Measurements from ENCODE around the gene ADCY1. TPM values are rescaled to one million over a fixed set of nuclear protein-coding genes. Genes with fewer than 3 reads are reported as not detected.

ADCY1 gene
- total RNA-seq, 2 experiments from 2014 or later: 0.03 TPM; not detected in 1

GRCh38 chr7:45704683-45705016 lies 130.5 kb downstream of the ADCY1 start:
- peaks cover 0 to 4% of the 10 kb centered on the region in 2 experiments for H3K9me3 ChIP-seq (ENCODE audit: control insufficient read depth in 1 of 2, insufficient read depth in 1 of 2, low read length in 2 of 2)
- H3K4me1 Mint-ChIP-seq (ENCODE audit: low read depth): no peaks in the 10 kb centered on the region
- intact Hi-C loops (cut with DNase I, micrococcal nuclease): no loop called here
- ATAC-seq (ENCODE audit: poor library complexity) (no peak), DNase-seq (no peak)
- H3K4me3 ChIP-seq (ENCODE audit: low read length): no peak overlapping the region
- peaks cover 3 to 5% of the 10 kb centered on the region in 2 experiments for H3K27me3 ChIP-seq (ENCODE audit: control insufficient read depth in 1 of 2, insufficient read depth in 2 of 2, low read length in 2 of 2)
- POLR2A ChIA-PET: no interaction called here
- peaks cover 18% of the 10 kb centered on the region for H3K27me3 Mint-ChIP-seq
- H3K4me1 ChIP-seq (ENCODE audit: insufficient read depth, low read length): no peaks in the 10 kb centered on the region
- CTCF ChIA-PET: no interaction called here
- H3K36me3 Mint-ChIP-seq (ENCODE audit: low read depth): no peaks in the 10 kb centered on the region
- no peak overlapping the region for H3K4me3 Mint-ChIP-seq
- no peak overlapping the region for H3K27ac ChIP-seq (ENCODE audit: low read depth in 1 of 2, low read length in 2 of 2)
- no peaks in the 10 kb centered on the region for H3K9me3 Mint-ChIP-seq
- no peak for TF ChIP-seq CTCF (IDR thresholded peaks at IDR 0.05)
- H3K36me3 ChIP-seq (ENCODE audit: insufficient read depth, low read length): no peaks in the 10 kb centered on the region
- no peak overlapping the region for H3K27ac Mint-ChIP-seq

- Histone ChIP-seq H3K36me3 (ENCODE audit: insufficient read depth, low read length) (no peaks in the 10 kb centered on the region), H3K9me3 (ENCODE audit: control insufficient read depth in 1 of 2, insufficient read depth in 1 of 2, low read length in 2 of 2) (peaks cover 0 to 4% of the 10 kb centered on the region in 2 experiments), H3K27me3 (ENCODE audit: control insufficient read depth in 1 of 2, insufficient read depth in 2 of 2, low read length in 2 of 2) (peaks cover 0 to 3% of the 10 kb centered on the region in 2 experiments), H3K4me3 (ENCODE audit: low read length) (no peak overlapping the region), H3K4me1 (ENCODE audit: insufficient read depth, low read length) (no peaks in the 10 kb centered on the region), H3K27ac (ENCODE audit: low read depth in 1 of 2, low read length in 2 of 2) (no peak overlapping the region)
- POLR2A ChIA-PET: no interaction called here
- Mint-ChIP-seq H3K9me3 (no peaks in the 10 kb centered on the region), H3K27ac (no peak overlapping the region), H3K4me1 (ENCODE audit: low read depth) (no peaks in the 10 kb centered on the region), H3K4me3 (no peak overlapping the region), H3K27me3 (peaks cover 10% of the 10 kb centered on the region), H3K36me3 (ENCODE audit: low read depth) (no peaks in the 10 kb centered on the region)
- no peak for TF ChIP-seq CTCF (IDR thresholded peaks at IDR 0.05)
- intact Hi-C loops (cut with DNase I, micrococcal nuclease): no loop called here
- CTCF ChIA-PET: no interaction called here
- DNase-seq: no peak
- ATAC-seq (ENCODE audit: poor library complexity): no peak
Observed at GRCh38 chr7:45708046-45708950, 134.1 kb downstream of the ADCY1 start.

- Histone ChIP-seq H3K9me3 (ENCODE audit: control insufficient read depth in 1 of 2, insufficient read depth in 1 of 2, low read length in 2 of 2) (peaks cover 0 to 2% of the 10 kb centered on the region in 2 experiments), H3K36me3 (ENCODE audit: insufficient read depth, low read length) (no peaks in the 10 kb centered on the region), H3K4me3 (ENCODE audit: low read length) (no peak overlapping the region), H3K27ac (ENCODE audit: low read depth in 1 of 2, low read length in 2 of 2) (no peak overlapping the region), H3K4me1 (ENCODE audit: insufficient read depth, low read length) (no peaks in the 10 kb centered on the region), H3K27me3 (ENCODE audit: control insufficient read depth in 1 of 2, insufficient read depth in 2 of 2, low read length in 2 of 2) (peaks cover 0 to 2% of the 10 kb centered on the region in 2 experiments)
- CTCF ChIA-PET: no interaction called here
- Mint-ChIP-seq H3K4me3 (no peak overlapping the region), H3K36me3 (ENCODE audit: low read depth) (no peaks in the 10 kb centered on the region), H3K27me3 (peaks cover 9% of the 10 kb centered on the region), H3K4me1 (ENCODE audit: low read depth) (no peaks in the 10 kb centered on the region), H3K9me3 (no peaks in the 10 kb centered on the region), H3K27ac (no peak overlapping the region)
- DNase-seq: no peak
- no peak for TF ChIP-seq CTCF (IDR thresholded peaks at IDR 0.05)
- ATAC-seq (ENCODE audit: poor library complexity): no peak
- POLR2A ChIA-PET: no interaction called here
- intact Hi-C loops (cut with DNase I, micrococcal nuclease): no loop called here
Observed at GRCh38 chr7:45709168-45710042, 135.2 kb downstream of the ADCY1 start.

Measured in CD4-positive, alpha-beta T cell (primary cell).